ENCODE results near the gene OGFRL1. TPM values are rescaled to one million over a fixed set of nuclear protein-coding genes. Genes with fewer than 3 reads are reported as not detected.

The OGFRL1 gene
- total RNA-seq, 1 donor from 2014 or later: 12.6 TPM

GRCh38 chr6:71301546-71301945 lies 12.9 kb downstream of the OGFRL1 start:
- no peak for DNase-seq (ENCODE audit: extremely low spot score, unreplicated experiment)
- no peak overlapping the region for H3K4me3 Mint-ChIP-seq (ENCODE audit: unreplicated experiment)
- no peaks in the 10 kb centered on the region for H3K27me3 Mint-ChIP-seq (ENCODE audit: unreplicated experiment)
- no peak for TF ChIP-seq CTCF (IDR thresholded peaks at IDR 0.05)
- H3K27ac Mint-ChIP-seq (ENCODE audit: unreplicated experiment): no peak overlapping the region
- peaks cover 27% of the 10 kb centered on the region for H3K4me1 Mint-ChIP-seq (ENCODE audit: unreplicated experiment)
- H3K36me3 Mint-ChIP-seq (ENCODE audit: unreplicated experiment): peaks cover 20% of the 10 kb centered on the region
- H3K9me3 Mint-ChIP-seq (ENCODE audit: unreplicated experiment): no peaks in the 10 kb centered on the region

- peaks cover 3% of the 10 kb centered on the region for H3K36me3 Mint-ChIP-seq (ENCODE audit: unreplicated experiment)
- no peak for DNase-seq (ENCODE audit: extremely low spot score, unreplicated experiment)
- H3K27ac Mint-ChIP-seq (ENCODE audit: unreplicated experiment): no peak overlapping the region
- H3K4me1 Mint-ChIP-seq (ENCODE audit: unreplicated experiment): peaks cover 11% of the 10 kb centered on the region
- H3K9me3 Mint-ChIP-seq (ENCODE audit: unreplicated experiment): no peaks in the 10 kb centered on the region
- TF ChIP-seq CTCF (IDR thresholded peaks at IDR 0.05): no peak
- H3K4me3 Mint-ChIP-seq (ENCODE audit: unreplicated experiment): no peak overlapping the region
- no peaks in the 10 kb centered on the region for H3K27me3 Mint-ChIP-seq (ENCODE audit: unreplicated experiment)
Measured at GRCh38 chr6:71309656-71310055, 21.0 kb downstream of the OGFRL1 start.

GRCh38 chr6:71310261-71310660 lies 21.6 kb downstream of the OGFRL1 start:
- no peak for DNase-seq (ENCODE audit: extremely low spot score, unreplicated experiment)
- TF ChIP-seq CTCF (IDR thresholded peaks at IDR 0.05): no peak

GRCh38 chr6:71312089-71312488 lies 23.5 kb downstream of the OGFRL1 start:
- H3K4me1 Mint-ChIP-seq (ENCODE audit: unreplicated experiment): peaks cover 11% of the 10 kb centered on the region
- no peaks in the 10 kb centered on the region for H3K9me3 Mint-ChIP-seq (ENCODE audit: unreplicated experiment)
- H3K4me3 Mint-ChIP-seq (ENCODE audit: unreplicated experiment): no peak overlapping the region
- H3K27me3 Mint-ChIP-seq (ENCODE audit: unreplicated experiment): no peaks in the 10 kb centered on the region
- H3K27ac Mint-ChIP-seq (ENCODE audit: unreplicated experiment): no peak overlapping the region
- DNase-seq (ENCODE audit: extremely low spot score, unreplicated experiment): no peak
- H3K36me3 Mint-ChIP-seq (ENCODE audit: unreplicated experiment): peaks cover 3% of the 10 kb centered on the region
- TF ChIP-seq CTCF (IDR thresholded peaks at IDR 0.05): no peak

More at GRCh38 chr6:71310261-71310660, 21.6 kb downstream of the OGFRL1 start:
- H3K9me3 Mint-ChIP-seq (ENCODE audit: unreplicated experiment): no peaks in the 10 kb centered on the region
- no peaks in the 10 kb centered on the region for H3K27me3 Mint-ChIP-seq (ENCODE audit: unreplicated experiment)
- H3K4me3 Mint-ChIP-seq (ENCODE audit: unreplicated experiment): no peak overlapping the region
- H3K36me3 Mint-ChIP-seq (ENCODE audit: unreplicated experiment): peaks cover 3% of the 10 kb centered on the region
- no peak overlapping the region for H3K27ac Mint-ChIP-seq (ENCODE audit: unreplicated experiment)
- peaks cover 11% of the 10 kb centered on the region for H3K4me1 Mint-ChIP-seq (ENCODE audit: unreplicated experiment)

GRCh38 chr6:71317441-71317840 lies 28.8 kb downstream of the OGFRL1 start:
- Mint-ChIP-seq H3K9me3 (ENCODE audit: unreplicated experiment) (no peaks in the 10 kb centered on the region), H3K4me1 (ENCODE audit: unreplicated experiment) (peaks cover 5% of the 10 kb centered on the region), H3K36me3 (ENCODE audit: unreplicated experiment) (no peaks in the 10 kb centered on the region), H3K4me3 (ENCODE audit: unreplicated experiment) (no peak overlapping the region), H3K27ac (ENCODE audit: unreplicated experiment) (no peak overlapping the region), H3K27me3 (ENCODE audit: unreplicated experiment) (no peaks in the 10 kb centered on the region)
- no peak for TF ChIP-seq CTCF (IDR thresholded peaks at IDR 0.05)
- DNase-seq (ENCODE audit: extremely low spot score, unreplicated experiment): no peak
